PFSK-1 (cell line): ENCODE data around the gene ARMC3.

Experiments
- POLR2AphosphoS5 ChIP-seq: IDR thresholded peaks from 2 replicates; pipeline ENCODE4 v1.6.1; 2012; ENCODE audit warnings: low read depth, mild to moderate bottlenecking, control low read depth, low read length, moderate library complexity
- TAF1 ChIP-seq: IDR thresholded peaks from 2 replicates; pipeline ENCODE4 v1.6.1; 2012; ENCODE audit warnings: low read length, control low read depth, borderline replicate concordance; ENCODE audit not compliant: insufficient read depth

DNA sequence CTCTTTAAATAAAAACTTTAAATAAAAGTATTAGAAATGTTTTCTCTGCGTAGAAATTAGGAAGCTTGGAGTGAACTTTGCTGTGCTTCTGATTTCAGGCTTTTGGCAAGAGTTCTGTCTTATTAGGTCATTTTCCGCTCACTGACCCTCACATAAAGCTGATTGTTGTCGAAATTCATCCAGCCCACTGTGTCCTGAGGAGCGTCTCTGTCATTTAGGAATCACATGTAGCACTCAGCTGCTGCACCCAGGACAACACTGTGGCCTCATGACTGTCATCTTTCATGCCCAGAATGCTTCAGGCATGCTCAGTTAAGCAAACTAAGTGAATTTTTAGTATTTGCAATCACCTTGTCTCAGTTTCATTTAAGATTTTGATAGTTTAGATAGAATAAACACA, 109.7 kb downstream of the ARMC3 start:
- TF ChIP-seq POLR2AphosphoS5 (no peak), TAF1 (no peak)
